HG03159 (cell line): Measurements from ENCODE around the gene ZNF613.
A peak's percentile ranks its signal among the peaks of the same experiment; 100 is the strongest.
"Not testable (repeated sequence)": the region's sequence is repeated elsewhere in the genome, so short reads cannot be mapped to it uniquely, and the experiment has no call there.

Source experiments
- ATAC-seq: cut with Tn5 transposase; IDR thresholded peaks from one replicate; pipeline ENCODE4 v1.9.1; 2021; ENCODE audit warnings: mild to moderate bottlenecking, moderate library complexity; ENCODE audit not compliant: unreplicated experiment

The ZNF613 gene

DNA sequence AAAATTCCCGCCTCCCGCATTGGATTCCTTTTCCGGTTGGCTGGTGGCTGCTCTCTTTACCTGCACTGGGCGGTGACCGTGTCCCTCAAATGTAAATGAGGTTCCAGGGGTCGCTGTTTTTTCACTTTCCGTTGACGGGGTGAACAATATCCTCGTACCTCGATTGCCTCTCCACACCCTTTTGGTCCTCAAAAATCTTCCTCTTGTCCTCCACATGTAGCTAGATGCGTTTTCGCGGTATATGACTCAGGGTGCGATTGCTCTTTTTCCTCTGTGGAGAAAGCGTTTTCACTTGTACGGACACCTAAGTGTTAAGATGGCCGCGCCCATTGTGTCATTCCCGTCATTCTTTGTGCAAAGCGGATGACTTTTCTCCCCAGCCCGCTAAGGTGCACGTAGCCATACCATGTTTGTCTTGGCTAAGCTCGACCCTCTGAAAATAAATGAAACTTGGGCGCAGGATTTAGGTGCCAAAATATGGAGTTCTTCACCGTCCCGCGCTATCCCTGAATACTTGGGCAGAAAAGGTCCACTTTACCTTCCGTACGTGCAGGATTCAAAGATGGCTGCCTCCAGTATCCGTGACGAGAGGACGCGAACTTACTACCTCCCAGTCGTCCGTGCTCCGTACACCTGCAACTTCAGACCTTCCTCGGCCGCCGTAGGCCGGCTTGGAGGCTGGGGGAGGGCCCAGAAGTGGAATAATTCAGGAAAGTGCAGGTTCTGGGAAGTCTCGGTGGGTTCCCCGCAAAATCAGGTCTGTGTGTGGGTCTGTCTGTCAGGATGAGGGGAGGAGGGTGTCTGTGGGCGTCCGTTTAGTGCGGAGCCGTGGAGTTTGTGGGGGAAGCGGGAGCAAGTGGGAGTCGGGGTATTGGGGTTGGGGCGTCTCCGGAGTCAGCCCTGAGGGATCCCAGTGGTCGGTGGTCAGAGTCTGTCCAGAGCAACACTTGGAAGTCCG is at the start of gene ZNF613:
Gene ZNF613 (plus strand): TSS at position 689 of the 958 bp plus-strand sequence. CDS start 8,749 bp downstream, outside the sequence.
- peak; percentile 76 for ATAC-seq

GRCh38 chr19:51882518-51882917 is 44.8 kb upstream of the ZNF613 start:
- no peak for ATAC-seq

- ATAC-seq = no peak
These were observed 42.6 kb upstream of the ZNF613 start for GRCh38 chr19:51884713-51885112.

GRCh38 chr19:51887522-51888498 is 39.5 kb upstream of the ZNF613 start, which contains the start of gene ZNF577:
Gene ZNF577, minus strand, starts transcription at chr19:51887951. Its CDS starts 7,569 bp downstream, at chr19:51880382.
- ATAC-seq = no peak

DNA sequence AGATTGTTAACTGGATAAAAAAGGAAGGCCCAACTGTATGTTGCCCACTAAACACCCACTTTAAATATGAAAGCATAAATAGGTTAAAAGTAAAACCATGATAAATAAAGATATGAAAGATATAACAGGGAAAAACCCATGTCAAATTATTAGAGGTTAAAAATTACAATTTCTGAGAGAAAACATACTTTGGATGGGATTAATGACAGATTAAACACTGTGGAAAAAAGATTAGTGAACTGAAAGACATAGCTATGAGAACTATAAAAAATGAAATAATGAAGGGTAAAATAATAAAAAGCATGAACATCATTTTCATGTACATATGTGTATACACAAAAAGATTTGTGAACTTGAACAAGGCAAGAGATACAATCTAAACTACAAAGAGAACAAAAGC is 37.3 kb upstream of the ZNF613 start:
- no peak for ATAC-seq

DNA sequence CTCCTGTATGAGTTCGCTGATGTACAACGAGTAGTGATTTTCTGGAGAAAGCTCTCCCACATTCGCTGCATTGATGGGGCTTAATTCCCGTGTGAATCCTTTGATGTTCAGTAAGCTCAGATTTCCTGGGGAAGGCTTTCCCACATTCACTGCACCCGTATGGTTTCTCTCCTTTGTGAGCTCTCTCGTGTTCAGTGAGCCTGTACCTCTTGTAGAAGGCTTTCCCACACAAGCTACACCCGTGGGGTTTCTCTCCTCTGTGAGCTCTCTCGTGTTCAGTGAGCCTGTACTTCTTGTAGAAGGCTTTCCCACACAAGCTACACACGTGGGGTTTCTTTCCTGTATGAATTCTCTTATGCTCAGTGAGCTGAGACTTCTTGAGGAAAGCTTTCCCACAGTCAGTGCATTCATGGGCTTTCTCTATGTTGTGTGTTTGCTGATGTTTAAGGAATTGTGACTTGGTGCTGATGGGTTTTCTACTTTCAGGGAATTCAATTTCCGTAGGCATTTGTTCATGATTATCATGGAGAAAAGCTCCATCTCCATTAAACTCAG is 36.0 kb upstream of the ZNF613 start:
- ATAC-seq = no peak

DNA sequence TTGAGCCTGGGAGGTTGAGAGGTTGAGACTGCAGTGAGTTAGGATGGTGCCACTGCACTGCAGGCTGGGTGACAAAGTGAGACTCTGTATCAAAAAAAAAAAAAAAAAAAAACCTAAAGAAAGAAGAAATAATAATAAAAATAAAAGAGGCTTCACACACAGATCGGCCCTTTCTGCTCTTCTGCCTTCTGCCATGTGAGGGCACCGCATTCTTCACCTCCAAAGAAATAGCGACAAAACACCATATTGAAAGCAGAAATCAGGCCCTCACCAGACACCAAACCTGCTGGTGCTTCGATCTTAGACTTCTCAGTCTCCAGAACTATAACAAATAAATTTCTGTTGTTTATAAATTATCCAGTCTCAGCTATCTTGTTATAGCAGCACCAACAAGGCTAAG is 25.4 kb upstream of the ZNF613 start:
- no peak for ATAC-seq

- no peak for ATAC-seq
These were observed 24.1 kb upstream of the ZNF613 start for GRCh38 chr19:51903192-51903591.

GRCh38 chr19:51904331-51905165 is 22.7 kb upstream of the ZNF613 start, which contains the start of gene ZNF649:
Gene ZNF649, minus strand, starts transcription at chr19:51905017. Its CDS starts 4,910 bp downstream, at chr19:51900107.
- peak; percentile 82 for ATAC-seq

DNA sequence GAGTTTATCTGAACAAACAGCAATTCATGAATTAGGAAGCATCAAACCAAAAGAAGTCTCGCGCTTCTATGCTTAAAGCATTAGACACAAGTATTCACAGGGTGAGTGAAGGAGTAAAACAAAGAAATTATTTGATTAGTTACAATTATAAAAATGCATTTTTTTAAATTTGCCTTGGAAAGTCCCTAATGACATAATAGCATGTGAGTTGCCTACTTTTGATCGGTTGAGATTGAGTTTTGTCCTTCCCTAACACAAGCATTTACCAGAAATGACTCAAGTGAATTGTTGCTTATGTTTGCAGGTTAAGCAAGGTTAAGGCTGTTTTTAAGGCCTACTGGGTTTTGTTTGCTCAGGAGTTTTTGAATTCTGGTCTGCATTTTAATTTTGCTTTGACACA is 22.1 kb upstream of the ZNF613 start:
- no peak for ATAC-seq

DNA sequence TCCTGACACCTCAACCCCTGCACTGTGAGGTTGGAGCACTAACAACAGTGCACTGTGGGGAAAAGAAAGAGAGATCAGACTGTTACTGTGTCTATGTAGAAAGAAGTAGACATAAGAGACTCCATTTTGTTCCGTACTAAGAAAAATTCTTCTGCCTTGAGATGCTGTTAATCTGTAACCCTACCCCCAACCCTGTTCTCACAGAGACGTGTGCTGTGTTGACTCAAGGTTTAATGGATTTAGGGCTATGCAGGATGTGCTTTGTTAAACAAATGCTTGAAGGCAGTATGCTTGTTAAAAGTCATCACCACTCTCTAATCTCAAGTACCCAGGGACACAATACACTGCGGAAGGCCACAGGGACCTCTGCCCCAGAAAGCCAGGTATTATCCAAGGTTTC is 21.6 kb upstream of the ZNF613 start:
- ATAC-seq = not testable (repeated sequence)

DNA sequence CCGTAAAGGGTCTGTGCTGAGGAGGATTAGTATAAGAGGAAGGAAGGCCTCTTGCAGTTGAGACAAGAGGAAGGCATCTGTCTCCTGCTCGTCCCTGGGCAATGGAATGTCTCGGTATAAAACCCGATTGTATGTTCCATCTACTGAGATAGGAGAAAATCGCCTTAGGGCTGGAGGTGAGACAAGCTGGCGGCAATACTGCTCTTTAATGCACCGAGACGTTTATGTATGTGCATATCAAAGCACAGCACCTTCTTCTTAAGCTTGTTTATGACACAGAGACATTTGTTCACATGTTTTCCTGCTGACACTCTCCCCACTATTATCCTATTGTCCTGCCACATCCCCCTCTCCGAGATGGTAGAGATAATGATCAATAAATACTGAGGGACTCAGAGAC is 21.2 kb upstream of the ZNF613 start:
- ATAC-seq = not testable (repeated sequence)

DNA sequence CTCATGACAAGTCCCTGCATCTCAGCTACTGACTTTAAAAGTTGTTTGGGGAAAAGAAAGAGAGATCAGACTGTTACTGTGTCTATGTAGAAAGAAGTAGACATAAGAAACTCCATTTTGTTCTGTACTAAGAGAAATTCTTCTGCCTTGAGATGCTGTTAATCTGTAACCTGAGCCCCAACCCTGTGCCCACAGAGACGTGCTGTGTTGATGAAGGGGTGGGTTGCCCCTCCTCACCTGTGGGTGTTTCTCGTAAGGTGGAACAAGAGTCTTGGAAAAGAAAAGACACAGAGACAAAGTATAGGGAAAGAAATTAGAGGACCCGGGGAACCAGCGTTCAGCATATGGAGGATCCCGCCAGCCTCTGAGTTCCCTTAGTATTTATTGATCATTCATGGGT is 19.3 kb upstream of the ZNF613 start:
- not testable (repeated sequence) for ATAC-seq

DNA sequence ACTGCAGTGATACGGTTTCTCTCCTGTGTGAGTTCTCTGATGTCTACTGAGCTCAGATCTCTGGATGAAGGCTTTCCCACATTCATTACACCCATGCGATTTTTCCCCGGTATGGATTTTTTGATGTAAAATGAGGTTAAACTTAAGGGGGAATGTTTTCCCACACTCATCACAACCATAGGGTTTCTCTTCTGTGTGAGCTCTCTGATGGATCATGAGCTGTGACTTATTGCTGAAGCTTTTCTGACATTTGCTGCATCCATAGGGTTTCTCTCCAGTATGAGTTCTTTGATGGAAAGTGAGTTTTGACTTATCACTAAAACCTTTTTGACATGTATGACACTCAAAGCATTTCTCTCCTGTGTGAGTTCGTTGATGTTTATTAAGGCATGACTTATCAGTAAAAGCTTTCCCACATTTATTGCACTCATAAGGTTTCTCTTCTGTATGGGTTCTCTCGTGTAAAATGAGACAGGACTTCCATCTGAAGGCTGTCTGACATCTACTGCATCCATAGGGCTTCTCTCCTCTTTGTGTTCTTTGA is 11.9 kb upstream of the ZNF613 start:
- ATAC-seq = no peak

DNA sequence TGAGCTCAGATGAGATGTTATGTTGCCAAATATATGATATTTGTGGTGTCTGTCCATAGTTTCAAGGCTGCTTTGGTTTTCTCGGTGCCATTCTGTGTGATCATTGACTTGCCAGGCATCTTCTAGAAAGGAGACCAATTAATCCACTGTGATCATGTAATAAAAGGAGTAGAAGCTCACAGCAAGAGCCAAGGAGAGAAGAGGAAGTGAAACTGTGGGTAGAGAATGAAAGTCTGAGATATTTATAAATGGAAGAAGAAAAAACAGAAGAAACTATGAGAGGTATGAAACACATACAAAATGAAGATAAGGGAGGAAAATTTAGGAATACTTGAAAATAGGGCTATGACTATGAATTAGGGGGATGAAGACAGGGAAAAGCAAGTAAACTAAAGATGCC is 11.1 kb upstream of the ZNF613 start:
- ATAC-seq = no peak

- ATAC-seq = no peak
These were observed 7.7 kb upstream of the ZNF613 start for GRCh38 chr19:51919606-51920005.

DNA sequence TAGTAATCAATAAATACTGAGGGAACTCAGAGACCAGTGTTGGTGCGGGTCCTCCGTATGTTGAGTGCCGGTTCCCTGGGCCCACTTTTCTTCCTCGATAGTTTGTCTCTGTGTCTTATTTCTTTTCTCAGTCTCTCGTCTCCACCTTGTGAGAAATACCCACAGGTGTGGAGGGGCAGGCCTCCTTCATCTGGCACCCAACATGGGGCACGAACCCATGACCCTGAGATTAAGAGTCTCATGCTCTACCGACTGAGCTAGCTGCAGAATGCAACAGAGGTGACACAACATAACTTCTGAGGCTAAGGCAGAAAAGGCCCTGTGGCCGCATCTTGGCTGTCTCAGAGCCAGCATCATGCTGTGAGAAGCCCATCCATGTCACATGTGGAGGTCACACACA is 5.3 kb upstream of the ZNF613 start:
- ATAC-seq = no peak

DNA sequence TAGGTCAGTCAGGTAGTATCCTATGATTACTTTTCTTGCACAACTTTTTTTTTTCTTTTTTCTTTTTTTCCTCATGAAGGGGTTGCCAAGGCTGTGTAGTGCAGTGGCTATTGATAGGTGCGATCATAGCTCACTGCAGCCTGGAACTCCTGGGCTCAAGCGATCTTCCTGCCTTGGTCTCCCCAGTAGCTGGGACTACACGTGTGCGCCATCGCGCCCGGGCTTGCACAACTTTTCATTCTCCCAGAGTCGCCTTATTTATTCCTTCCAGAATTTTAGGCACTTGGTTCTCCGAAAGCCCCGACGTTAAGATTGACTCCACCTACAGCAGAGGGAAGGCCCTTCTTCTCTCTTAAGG is 867 bp upstream of the ZNF613 start:
- ATAC-seq = no peak

DNA sequence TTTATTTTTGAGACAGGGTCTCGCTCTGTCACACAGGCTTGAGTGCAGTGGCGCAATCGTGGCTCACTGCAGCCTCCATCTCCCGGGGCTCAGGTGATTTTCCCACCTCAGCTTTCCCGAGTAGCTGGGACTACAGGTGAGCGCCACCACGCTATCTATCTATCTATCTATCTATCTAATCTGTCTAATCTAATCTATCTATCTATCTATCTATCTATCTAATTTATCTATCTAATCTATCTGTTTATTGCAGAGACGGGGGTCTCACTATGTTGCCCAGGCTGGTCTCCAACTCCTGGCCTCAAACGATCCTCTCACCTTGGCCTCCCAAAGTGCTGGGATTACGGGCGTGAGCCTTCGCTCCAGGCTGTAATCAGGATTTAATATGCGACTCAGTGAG is 587 bp downstream of the ZNF613 start:
- ATAC-seq = no peak

GRCh38 chr19:51931921-51932320 is 4.6 kb downstream of the ZNF613 start:
- ATAC-seq = no peak
